ENCODE results near the gene ZC3H12C. TPM values are rescaled to one million over a fixed set of nuclear protein-coding genes. Genes with fewer than 3 reads are reported as not detected.

Gene ZC3H12C
- total and polyA plus RNA-seq, 5 donors from 2014 or later = 0.02 to 3.0 (median 0.14) TPM; not detected in 1

- no peaks in the 10 kb centered on the region for H3K27me3 ChIP-seq (ENCODE audit: control insufficient read depth, insufficient read depth, low read length)
- no peak for ATAC-seq (ENCODE audit: low read depth in 2 of 2)
- no peak overlapping the region for H3K4me3 ChIP-seq (ENCODE audit: low read depth, low read length)
- H3K27ac ChIP-seq (ENCODE audit: insufficient read depth, low read length, poor library complexity, severe bottlenecking) = no peak overlapping the region
- Mint-ChIP-seq H3K4me3 (no peak overlapping the region), H3K36me3 (no peaks in the 10 kb centered on the region), H3K27me3 (no peaks in the 10 kb centered on the region), H3K9me3 (peaks cover 0 to 2% (median 0%) of the 10 kb centered on the region in 7 donors), H3K4me1 (no peaks in the 10 kb centered on the region), H3K27ac (no peak overlapping the region)
- no peaks in the 10 kb centered on the region for H3K9me3 ChIP-seq (ENCODE audit: control insufficient read depth in 2 of 2, low read length in 2 of 2)
- no peaks in the 10 kb centered on the region for H3K36me3 ChIP-seq (ENCODE audit: control insufficient read depth, insufficient read depth, low read length)
- DNase-seq = no peak
- no peaks in the 10 kb centered on the region for H3K4me1 ChIP-seq (ENCODE audit: control insufficient read depth, insufficient read depth, low read length, poor library complexity, severe bottlenecking)
These were observed 33.7 kb downstream of the ZC3H12C start for GRCh38 chr11:110126936-110127335.

DNA sequence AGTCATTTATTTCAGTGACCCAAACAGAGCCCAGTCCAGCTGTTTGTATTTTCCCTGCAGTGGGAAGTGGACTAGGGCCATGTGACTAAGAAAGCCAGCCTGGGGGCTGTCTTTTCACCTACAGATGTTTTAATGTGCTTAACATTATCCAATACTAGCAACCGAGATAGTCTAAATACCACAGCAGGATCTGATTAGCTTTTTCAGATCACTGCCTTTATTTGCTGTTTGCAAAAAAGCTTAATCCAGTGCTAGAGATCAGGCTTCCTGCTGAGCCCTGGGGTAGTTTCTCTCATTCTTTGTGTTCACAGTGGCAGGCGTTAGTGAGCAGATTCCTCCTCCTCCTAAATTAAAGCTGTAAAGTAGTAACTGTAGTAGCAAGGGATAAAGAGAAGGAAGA is 35.0 kb downstream of the ZC3H12C start:
- H3K4me1 Mint-ChIP-seq = no peaks in the 10 kb centered on the region
- no peak for ATAC-seq (ENCODE audit: low read depth in 2 of 2)
- Histone ChIP-seq H3K36me3 (ENCODE audit: control insufficient read depth, insufficient read depth, low read length) (no peaks in the 10 kb centered on the region), H3K27me3 (ENCODE audit: control insufficient read depth, insufficient read depth, low read length) (no peaks in the 10 kb centered on the region), H3K4me1 (ENCODE audit: control insufficient read depth, insufficient read depth, low read length, poor library complexity, severe bottlenecking) (no peaks in the 10 kb centered on the region), H3K27ac (ENCODE audit: insufficient read depth, low read length, poor library complexity, severe bottlenecking) (no peak overlapping the region), H3K9me3 (ENCODE audit: control insufficient read depth in 2 of 2, low read length in 2 of 2) (no peaks in the 10 kb centered on the region), H3K4me3 (ENCODE audit: low read depth, low read length) (no peak overlapping the region)
- no peaks in the 10 kb centered on the region for H3K36me3 Mint-ChIP-seq
- no peak overlapping the region for H3K27ac Mint-ChIP-seq
- H3K27me3 Mint-ChIP-seq = no peaks in the 10 kb centered on the region
- DNase-seq = no peak
- H3K4me3 Mint-ChIP-seq = no peak overlapping the region
- H3K9me3 Mint-ChIP-seq = peaks cover 0 to 2% (median 0%) of the 10 kb centered on the region in 7 donors

DNA sequence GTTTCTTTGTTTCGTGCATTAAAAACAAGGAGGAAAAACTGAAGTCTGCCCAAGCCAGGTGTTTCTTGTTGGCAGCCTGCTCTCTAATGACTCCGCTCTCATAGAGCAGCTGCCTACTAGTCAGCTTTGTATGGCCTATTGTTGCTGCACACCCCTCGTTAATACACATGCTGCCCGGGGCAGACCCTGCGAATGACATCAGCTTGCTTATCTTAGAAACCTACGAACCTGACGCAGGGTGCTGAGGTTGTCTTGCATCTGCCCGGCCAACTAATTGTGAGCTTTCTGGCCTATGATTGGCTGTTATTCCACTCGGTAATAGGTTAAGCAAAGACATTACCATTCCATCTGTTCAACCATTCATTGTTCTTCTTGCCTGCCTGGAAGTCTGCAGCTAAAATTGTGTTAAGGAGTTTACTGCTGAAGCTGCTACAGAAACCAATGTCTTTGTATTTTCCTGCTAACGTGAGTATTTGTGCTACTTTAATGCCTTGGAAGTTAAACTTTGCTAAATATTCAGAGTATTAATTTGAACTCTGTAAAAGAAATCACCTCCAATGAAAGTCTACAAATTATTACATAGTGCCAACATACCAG is 37.5 kb downstream of the ZC3H12C start:
- H3K9me3 ChIP-seq (ENCODE audit: control insufficient read depth in 2 of 2, low read length in 2 of 2) = no peaks in the 10 kb centered on the region
- no peak overlapping the region for H3K27ac ChIP-seq (ENCODE audit: insufficient read depth, low read length, poor library complexity, severe bottlenecking)
- H3K9me3 Mint-ChIP-seq = no peaks in the 10 kb centered on the region
- ATAC-seq (ENCODE audit: low read depth in 2 of 2) = no peak
- H3K27me3 Mint-ChIP-seq = no peaks in the 10 kb centered on the region
- DNase-seq = no peak
- H3K4me1 ChIP-seq (ENCODE audit: control insufficient read depth, insufficient read depth, low read length, poor library complexity, severe bottlenecking) = no peaks in the 10 kb centered on the region
- no peak overlapping the region for H3K4me3 Mint-ChIP-seq
- H3K27me3 ChIP-seq (ENCODE audit: control insufficient read depth, insufficient read depth, low read length) = no peaks in the 10 kb centered on the region
- H3K36me3 Mint-ChIP-seq = no peaks in the 10 kb centered on the region
- H3K4me1 Mint-ChIP-seq = no peaks in the 10 kb centered on the region
- H3K27ac Mint-ChIP-seq = no peak overlapping the region
- H3K36me3 ChIP-seq (ENCODE audit: control insufficient read depth, insufficient read depth, low read length) = no peaks in the 10 kb centered on the region
- no peak overlapping the region for H3K4me3 ChIP-seq (ENCODE audit: low read depth, low read length)

DNA sequence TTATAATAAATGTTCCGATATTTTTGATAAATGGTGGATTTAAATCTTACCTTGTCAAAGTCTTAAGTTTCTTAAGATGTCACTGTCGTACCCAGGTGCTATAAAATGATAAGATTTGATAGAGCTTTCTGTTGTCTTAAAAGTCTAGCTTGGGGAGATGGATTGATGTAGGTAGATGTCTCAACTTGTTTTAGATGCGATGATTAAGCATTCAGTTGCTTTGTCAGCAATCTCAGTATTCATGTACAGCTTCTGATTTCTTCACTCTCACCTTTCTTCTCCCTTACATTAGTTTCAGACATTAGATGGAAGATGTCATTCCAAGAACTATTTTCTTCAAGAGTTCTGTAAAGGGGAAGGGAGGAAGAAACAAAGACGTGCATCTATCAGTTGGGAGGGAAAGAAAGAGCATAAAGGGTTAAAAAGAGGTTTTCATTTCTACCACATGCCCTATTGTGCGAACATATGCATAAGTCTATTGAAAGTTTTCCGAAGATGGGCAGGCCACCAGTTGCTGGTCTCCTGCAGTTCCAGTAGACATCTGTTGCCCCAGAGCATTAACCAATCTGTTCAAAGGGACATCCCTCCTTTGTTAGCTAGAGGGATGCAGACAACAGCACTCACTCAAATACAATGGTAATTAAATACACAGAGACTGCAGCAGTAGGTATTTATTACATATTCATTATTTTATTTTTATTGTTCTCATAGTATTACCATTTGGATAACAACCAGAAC is 38.4 kb downstream of the ZC3H12C start:
- DNase-seq (no peak), ATAC-seq (ENCODE audit: low read depth in 2 of 2) (no peak)
- no peaks in the 10 kb centered on the region for H3K27me3 Mint-ChIP-seq
- no peak overlapping the region for H3K4me3 Mint-ChIP-seq
- no peaks in the 10 kb centered on the region for H3K9me3 ChIP-seq (ENCODE audit: control insufficient read depth in 2 of 2, low read length in 2 of 2)
- H3K4me3 ChIP-seq (ENCODE audit: low read depth, low read length) = no peak overlapping the region
- no peak overlapping the region for H3K27ac Mint-ChIP-seq
- no peaks in the 10 kb centered on the region for H3K36me3 Mint-ChIP-seq
- no peak overlapping the region for H3K27ac ChIP-seq (ENCODE audit: insufficient read depth, low read length, poor library complexity, severe bottlenecking)
- no peaks in the 10 kb centered on the region for H3K27me3 ChIP-seq (ENCODE audit: control insufficient read depth, insufficient read depth, low read length)
- H3K4me1 ChIP-seq (ENCODE audit: control insufficient read depth, insufficient read depth, low read length, poor library complexity, severe bottlenecking) = no peaks in the 10 kb centered on the region
- H3K4me1 Mint-ChIP-seq = no peaks in the 10 kb centered on the region
- H3K9me3 Mint-ChIP-seq = no peaks in the 10 kb centered on the region
- H3K36me3 ChIP-seq (ENCODE audit: control insufficient read depth, insufficient read depth, low read length) = no peaks in the 10 kb centered on the region

GRCh38 chr11:110133160-110133559 is 40.0 kb downstream of the ZC3H12C start:
- Mint-ChIP-seq H3K9me3 (no peaks in the 10 kb centered on the region), H3K27ac (no peak overlapping the region), H3K4me3 (no peak overlapping the region), H3K27me3 (no peaks in the 10 kb centered on the region), H3K4me1 (no peaks in the 10 kb centered on the region), H3K36me3 (no peaks in the 10 kb centered on the region)
- H3K27ac ChIP-seq (ENCODE audit: insufficient read depth, low read length, poor library complexity, severe bottlenecking) = no peak overlapping the region
- no peaks in the 10 kb centered on the region for H3K9me3 ChIP-seq (ENCODE audit: control insufficient read depth in 2 of 2, low read length in 2 of 2)
- DNase-seq (no peak), ATAC-seq (ENCODE audit: low read depth in 2 of 2) (no peak)
- no peaks in the 10 kb centered on the region for H3K36me3 ChIP-seq (ENCODE audit: control insufficient read depth, insufficient read depth, low read length)
- H3K27me3 ChIP-seq (ENCODE audit: control insufficient read depth, insufficient read depth, low read length) = no peaks in the 10 kb centered on the region
- H3K4me3 ChIP-seq (ENCODE audit: low read depth, low read length) = no peak overlapping the region
- no peaks in the 10 kb centered on the region for H3K4me1 ChIP-seq (ENCODE audit: control insufficient read depth, insufficient read depth, low read length, poor library complexity, severe bottlenecking)

DNA sequence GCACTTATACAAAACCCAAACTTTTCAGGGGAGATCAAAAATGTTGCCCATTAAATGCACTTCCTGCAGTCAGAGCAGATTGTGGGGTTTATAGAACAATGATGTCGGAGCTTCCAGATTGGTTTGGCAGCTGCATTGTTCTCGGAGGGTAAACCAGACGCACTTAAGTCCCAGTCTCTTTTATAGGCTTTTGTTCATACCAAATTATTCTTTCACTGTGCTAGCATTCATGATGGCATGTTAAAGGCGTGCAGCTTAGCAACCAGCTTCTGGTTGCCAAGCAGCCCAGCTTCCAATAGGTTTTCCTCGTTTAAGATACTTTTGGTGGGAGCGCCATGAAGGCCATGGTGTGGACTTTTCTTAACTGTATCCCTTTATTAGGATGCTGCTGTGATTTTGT is 40.9 kb downstream of the ZC3H12C start:
- H3K9me3 ChIP-seq (ENCODE audit: control insufficient read depth in 2 of 2, low read length in 2 of 2) = no peaks in the 10 kb centered on the region
- no peaks in the 10 kb centered on the region for H3K4me1 Mint-ChIP-seq
- no peaks in the 10 kb centered on the region for H3K36me3 Mint-ChIP-seq
- no peaks in the 10 kb centered on the region for H3K36me3 ChIP-seq (ENCODE audit: control insufficient read depth, insufficient read depth, low read length)
- H3K27ac Mint-ChIP-seq = no peak overlapping the region
- no peak overlapping the region for H3K27ac ChIP-seq (ENCODE audit: insufficient read depth, low read length, poor library complexity, severe bottlenecking)
- no peaks in the 10 kb centered on the region for H3K27me3 ChIP-seq (ENCODE audit: control insufficient read depth, insufficient read depth, low read length)
- DNase-seq (no peak), ATAC-seq (ENCODE audit: low read depth in 2 of 2) (no peak)
- H3K4me3 Mint-ChIP-seq = no peak overlapping the region
- no peaks in the 10 kb centered on the region for H3K27me3 Mint-ChIP-seq
- no peaks in the 10 kb centered on the region for H3K9me3 Mint-ChIP-seq
- H3K4me3 ChIP-seq (ENCODE audit: low read depth, low read length) = no peak overlapping the region
- H3K4me1 ChIP-seq (ENCODE audit: control insufficient read depth, insufficient read depth, low read length, poor library complexity, severe bottlenecking) = no peaks in the 10 kb centered on the region

DNA sequence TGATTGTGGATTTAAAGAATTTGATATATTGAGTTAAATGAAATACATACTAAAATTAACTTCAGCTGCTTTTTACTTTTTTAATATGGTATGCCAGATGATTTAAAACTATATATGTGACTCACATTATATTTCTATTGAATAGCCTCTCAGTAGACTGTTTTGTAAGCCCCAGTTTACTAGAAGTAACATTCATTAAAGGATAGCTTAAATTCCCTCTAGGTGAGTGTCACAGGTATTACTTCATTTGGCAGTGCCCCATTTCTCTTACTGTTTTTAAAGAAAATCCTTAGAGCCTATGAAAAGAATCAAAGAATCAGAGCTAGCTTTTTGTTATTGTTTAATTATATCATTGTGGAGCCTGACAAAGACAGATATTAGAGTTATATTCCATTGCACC is 48.6 kb downstream of the ZC3H12C start:
- H3K9me3 Mint-ChIP-seq = no peaks in the 10 kb centered on the region
- Histone ChIP-seq H3K9me3 (ENCODE audit: control insufficient read depth in 2 of 2, low read length in 2 of 2) (no peaks in the 10 kb centered on the region), H3K36me3 (ENCODE audit: control insufficient read depth, insufficient read depth, low read length) (no peaks in the 10 kb centered on the region), H3K27ac (ENCODE audit: insufficient read depth, low read length, poor library complexity, severe bottlenecking) (no peak overlapping the region), H3K4me1 (ENCODE audit: control insufficient read depth, insufficient read depth, low read length, poor library complexity, severe bottlenecking) (no peaks in the 10 kb centered on the region), H3K4me3 (ENCODE audit: low read depth, low read length) (no peak overlapping the region), H3K27me3 (ENCODE audit: control insufficient read depth, insufficient read depth, low read length) (no peaks in the 10 kb centered on the region)
- H3K36me3 Mint-ChIP-seq = no peaks in the 10 kb centered on the region
- H3K27ac Mint-ChIP-seq = no peak overlapping the region
- no peak for DNase-seq
- no peak for ATAC-seq (ENCODE audit: low read depth in 2 of 2)
- peaks cover 0 to 1% (median 0%) of the 10 kb centered on the region in 4 donors for H3K4me1 Mint-ChIP-seq
- H3K27me3 Mint-ChIP-seq = peaks cover 4% of the 10 kb centered on the region
- no peak overlapping the region for H3K4me3 Mint-ChIP-seq

Data from CD4-positive, CD25-positive, alpha-beta regulatory T cell (primary cell).